ENCODE data around the gene MRPS12.
"Not testable (repeated sequence)": the region's sequence is repeated elsewhere in the genome, so short reads cannot be mapped to it uniquely, and the experiment has no call there.

Gene MRPS12

DNA sequence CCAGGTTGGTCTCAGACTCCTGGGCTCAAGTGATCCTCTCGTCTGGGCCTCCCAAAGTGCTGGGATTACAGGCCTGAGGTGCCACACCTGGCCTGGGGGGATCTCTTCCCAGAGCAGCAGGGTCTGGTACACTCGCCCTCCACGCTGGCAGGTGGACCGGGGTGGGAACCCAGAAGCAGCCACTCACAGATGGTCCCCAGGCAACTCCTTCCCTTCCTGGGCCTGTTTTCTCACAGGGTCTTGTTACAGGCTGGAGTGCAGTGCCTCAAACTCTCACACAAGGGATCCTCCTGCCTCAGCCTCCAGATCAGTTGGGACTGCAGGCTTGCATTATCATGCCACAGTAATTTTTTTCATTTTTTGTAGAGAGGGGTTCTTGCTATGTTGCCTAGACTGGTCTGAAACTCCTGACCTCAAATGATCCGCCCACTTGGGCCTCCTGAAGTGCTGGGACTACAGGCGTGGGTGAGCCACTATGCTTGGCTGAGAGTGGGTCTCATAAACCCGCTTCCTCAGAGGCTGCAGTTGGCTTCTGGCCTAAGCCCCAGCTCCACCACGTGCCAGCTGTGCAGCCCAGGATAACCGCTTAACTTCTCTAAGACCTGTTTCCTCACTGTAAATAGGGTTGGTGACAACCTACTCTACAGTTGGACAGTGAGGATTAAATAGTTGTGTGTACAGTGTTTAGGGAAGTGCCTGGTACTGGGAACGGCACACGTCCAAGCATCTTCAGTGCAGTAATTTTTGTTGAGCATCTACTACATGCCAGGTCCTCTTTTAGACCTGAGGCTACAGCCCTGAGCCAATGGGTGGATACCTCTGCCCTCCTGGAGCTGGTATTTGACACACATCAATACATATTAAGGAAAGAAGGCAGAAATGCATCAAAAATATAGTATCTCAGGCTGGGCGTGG lies 17.9 kb upstream of the MRPS12 start:
- DNase-seq, result no peak

DNA sequence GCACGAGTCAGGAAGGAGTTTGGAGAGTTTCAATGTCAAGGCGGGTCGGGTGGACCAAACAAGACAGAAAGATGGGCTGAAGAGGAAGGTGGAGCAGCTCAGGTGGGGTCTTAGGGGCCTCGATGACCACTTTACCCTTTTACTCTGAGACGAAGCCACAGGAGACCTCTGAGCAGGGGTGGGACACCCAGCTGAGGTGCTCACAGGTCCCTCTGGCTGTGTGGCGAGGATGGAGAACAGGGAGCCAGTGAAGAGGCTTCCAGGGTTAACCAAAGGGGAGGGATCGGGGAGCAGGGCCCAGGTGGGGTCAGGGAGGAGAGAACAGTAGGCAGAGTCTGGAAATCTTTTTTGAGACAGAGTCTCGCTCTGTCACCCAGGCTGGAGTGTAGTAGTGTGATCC lies 16.8 kb upstream of the MRPS12 start:
- DNase-seq, result no peak

DNA sequence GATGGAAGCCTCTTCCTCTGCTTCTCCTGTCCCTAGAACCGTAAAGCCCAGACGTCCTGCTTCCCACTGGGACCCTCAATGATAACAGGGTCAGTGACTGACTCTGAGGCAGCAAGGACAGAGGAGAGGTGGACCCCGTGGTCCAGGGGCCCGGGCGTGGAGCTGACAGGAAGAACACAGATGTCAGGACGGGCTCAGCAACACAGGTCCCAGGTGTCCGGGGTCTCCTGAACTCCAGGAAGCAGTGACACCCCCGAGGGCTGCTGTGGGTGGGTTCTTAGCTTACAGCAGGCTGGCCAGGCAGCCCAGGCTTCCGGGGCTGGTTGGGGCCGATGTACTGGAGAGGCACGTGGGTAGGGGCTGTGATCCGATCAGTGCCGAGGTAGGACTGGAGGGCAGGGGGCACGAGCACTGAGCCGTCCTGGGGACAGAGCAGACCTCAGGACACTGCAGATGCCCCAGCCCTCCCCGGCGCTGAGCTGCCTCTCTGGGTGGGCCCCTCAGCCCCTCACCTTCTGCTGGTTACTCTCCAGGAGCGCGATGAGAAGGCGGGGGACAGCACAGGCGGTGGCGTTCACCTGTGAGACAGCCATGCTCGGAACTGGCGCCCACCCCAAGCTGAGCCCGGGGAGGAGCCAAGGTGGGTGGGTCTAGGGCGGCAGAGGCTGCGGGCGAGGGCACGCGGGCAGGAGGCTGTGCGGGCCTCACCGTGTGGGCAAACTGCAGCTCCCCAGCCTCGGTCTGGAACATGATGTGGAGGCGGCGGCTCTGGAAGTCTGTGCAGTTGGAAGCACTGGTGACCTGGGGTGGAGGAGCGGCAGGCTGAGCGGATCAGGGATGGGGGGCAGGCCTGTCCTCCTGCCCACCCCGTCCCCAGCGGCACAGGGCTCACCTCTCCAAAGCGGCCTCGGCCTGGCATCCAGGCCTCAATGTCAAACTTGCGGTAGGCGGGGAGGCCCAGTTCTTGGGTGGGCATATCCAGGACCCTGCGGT lies 15.1 kb upstream of the MRPS12 start:
- no peak for DNase-seq

DNA sequence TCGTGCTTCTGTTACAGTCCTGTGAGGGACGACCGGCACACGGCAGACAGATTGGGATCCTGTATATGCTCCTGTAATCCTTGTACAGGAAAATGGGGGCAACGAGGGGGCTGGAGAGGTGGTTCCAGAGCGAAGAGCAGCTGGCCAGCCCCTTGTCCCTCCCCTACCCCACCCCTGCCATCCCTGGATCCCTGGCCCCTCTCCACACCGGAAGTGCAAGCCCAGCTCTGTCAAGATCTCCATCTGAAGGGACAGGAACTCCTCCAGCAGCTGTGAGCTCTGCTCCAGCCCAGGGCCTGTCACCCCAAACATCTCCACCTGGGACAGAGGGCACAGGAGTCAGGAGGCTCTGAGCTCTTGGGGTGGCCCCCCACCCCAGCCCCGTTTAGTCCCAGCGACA lies 13.2 kb upstream of the MRPS12 start:
- no peak for DNase-seq

DNA sequence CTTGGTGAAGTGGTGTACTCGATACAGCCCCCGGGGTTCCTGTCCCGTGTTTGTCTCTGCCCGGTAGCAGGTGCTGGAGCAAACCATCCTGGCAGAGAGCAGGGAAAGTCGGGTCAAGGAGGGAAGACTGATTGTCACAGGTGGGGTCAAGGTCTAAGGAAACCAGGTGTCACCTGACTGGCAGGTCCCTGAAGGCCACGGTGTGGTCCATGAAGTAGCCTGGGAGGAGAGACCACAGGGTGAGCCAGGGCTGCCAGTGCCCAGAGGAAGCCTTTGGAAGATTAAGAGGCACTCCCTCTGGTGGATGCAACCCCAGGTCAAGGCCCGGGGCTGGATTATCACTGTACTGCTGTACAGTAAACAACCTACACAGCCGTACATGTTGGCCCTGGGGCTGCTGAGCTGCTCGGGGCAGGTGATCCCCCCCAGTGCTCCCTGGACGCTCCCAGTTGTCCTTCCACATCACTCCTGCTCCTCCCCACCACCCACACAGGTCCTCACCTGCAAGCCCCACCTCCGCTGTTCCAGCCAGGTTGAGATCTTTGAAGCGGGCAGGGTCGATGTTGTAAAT lies 12.7 kb upstream of the MRPS12 start:
- DNase-seq, result no peak

DNA sequence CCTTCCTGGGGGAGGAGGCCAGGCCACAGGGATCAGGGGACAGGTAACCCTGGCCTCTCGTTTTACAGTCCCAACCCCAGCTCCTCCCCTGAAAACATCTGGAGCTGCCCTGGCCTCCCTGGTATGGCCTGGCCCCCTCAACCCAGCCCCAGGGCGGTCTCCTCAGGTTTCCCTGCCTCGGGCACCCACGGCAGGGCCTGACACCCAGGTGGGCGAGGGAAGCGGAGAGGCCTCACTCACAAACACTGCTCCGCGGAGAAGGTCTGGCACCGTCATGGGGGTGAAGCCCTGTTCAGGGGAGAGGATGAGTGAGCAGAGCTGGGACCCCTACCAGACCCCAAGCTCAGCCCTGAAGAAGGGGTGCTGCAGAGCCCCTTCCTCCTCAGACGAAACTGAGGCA lies 12.2 kb upstream of the MRPS12 start:
- no peak for DNase-seq

DNA sequence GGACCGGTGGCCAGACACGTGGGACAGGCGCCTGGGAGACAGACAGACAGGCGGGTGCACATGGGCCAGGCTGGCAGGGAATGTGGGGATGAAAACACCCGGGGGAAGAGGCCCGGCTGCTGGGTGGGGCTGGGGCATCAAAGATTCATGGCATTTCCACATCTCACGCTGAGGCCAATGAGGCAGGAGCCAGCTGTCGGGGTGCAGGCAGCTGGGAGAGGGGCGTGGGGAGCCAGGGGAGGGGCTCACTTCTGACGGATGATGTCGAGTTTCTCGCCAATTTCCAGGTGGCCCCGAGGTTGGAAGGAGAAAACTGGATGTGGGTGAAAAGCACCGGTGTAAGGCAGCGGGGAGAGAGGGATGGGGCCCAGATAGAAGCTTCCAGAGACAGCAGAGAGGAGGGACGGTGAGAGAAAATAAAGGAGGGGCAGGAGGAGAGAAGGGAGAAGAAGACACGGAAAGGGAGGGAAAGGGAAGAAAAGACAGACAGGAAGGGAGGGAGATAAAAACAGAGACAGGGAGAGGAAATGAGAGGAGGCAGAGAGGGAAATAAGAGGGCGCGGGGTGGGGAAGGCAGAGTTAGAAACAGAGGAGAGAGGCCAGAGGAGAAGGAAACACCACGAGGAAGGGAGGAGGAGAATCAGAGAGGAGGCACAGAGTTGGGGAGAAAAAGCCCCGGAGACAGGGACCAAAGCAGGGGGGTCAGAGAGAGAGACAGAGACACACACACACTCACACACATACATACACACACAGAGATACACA lies 10.7 kb upstream of the MRPS12 start:
- DNase-seq, result no peak

DNA sequence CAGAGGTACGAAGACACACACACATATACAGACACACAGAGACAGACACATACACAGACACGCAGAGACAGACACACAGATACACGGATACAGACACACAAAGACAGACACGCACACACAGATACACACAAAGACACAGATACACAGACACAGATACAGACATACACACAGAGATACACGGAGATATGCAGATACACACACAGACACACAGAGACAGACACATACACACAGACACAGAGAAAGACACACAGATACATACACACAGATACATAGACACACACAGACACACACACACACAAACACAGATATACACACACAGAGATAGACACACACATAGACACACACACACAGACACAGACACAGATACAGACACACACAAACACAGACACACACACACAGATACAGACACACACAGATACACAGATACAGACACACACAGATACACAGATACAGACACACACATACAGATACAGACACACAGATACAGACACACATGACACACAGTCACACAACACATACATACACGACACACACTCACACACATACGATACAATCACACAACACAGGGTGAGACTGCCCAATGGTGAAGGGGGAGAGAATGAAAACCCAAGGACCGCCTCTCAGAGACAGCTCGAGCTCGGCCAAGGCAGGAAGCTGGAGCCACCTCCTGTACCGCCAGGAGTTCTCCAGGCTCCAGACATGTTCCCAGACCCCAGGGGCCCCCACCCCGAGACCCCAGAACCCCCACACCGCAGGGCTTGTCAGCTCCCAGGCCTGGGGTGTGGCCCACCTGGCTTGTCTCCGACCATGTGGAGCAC lies 9.9 kb upstream of the MRPS12 start:
- DNase-seq, result no peak

DNA sequence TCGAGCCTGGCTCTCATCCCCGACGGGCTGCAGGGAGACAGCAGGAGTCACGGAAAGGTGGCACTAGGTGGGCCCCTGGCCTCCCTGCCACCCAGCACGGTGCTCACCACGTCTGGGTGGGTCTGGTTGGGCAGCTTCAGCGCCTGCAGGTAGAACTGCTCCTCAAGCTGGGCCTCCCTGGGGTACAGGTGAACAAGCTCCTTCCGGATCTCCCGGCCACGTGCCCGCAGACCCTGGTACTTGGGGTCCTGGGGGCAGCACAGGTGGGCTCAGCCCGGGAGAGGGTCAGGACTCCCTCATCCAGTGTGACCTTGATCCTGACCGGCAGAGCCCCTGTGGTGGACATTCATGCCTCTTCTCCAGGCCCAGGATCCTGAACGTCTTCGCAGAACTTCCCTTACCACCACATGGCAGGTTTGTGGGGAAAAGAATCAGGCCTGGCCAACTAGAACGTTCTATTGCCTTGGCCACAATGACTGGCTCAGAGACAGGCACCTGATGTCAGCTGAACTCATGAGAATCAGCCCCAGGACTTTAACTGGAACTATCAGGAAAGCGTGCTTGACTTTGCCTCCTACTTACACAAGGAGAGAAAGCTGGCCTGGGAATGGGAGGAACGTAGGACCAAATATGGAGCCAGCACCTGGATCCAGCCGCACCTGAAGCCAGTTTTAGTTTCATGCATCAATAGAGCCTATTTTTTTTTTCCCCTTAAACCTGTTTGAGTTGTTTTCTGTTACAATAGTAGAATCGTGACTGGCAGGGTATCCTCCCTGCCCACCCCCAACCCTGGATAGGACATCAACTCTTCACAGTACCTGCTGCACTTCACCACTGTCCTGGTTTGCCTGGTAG lies 9.1 kb upstream of the MRPS12 start:
- no peak for DNase-seq

DNA sequence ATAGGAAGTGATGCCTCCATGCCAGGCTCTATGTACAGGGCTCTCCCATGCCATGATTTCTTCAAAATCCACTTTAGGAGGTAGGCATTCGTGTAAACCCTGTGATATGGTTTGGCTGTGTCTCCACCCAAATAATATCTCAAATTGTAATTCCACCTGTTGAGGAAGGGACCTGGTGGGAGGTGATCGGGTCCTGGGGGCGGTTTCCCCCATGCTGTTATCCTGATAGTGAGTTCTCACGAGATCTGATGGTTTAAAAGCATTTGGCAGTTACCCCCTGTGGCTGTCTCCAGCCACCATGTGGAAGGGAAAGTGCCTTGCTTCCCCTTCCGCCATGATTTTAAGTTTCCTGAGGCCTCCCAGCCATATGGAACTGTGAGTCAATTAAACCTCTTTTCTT lies 8.3 kb upstream of the MRPS12 start:
- DNase-seq, result no peak

DNA sequence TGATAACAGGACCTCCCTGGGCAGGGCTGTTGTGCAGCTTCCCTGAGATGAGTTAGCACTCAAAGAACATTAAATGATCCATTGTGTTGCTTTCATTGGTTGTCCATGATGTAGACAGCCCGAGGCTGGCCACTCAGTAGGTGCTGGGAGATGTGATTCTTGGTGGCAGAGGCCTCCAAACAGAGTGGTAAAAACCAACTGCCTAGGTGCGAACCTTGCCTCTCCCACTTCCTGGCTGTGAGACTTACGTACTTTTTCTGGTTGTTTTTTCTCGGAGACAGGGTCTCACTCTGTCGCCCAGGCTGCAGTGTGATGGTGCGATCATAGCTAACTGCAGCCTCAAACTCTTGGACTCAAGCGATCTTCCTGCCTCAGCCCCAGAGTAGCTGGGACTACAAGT lies 6.4 kb upstream of the MRPS12 start:
- no peak for DNase-seq

DNA sequence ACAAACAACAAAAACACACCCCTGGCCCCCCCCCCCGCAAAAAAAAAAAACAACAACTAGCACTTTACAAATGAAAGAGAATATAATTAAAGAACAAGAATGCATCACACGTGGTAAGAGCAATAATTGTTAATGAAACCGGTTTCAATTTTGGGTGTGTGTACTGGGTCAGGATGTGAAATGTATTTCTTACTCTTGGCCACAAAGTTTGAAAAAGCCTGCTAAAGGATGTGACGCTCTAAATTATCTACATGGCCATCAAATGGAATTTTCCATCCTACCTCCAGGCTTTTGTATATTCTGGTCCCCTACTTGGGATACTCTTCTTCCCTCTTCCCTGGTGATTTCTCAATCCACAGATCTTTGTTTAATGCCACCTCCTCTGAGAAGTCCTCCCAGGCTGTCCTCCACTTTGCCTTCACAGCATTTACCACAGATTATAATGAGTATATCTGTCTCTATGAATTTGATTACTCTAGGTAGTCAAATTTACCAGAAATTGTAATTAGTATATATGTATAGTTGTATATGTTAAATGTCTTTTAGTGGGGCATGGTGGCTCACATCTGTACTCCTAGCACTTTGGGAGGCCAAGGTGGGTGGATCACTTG lies 2.2 kb upstream of the MRPS12 start:
- DNase-seq, result no peak

DNA sequence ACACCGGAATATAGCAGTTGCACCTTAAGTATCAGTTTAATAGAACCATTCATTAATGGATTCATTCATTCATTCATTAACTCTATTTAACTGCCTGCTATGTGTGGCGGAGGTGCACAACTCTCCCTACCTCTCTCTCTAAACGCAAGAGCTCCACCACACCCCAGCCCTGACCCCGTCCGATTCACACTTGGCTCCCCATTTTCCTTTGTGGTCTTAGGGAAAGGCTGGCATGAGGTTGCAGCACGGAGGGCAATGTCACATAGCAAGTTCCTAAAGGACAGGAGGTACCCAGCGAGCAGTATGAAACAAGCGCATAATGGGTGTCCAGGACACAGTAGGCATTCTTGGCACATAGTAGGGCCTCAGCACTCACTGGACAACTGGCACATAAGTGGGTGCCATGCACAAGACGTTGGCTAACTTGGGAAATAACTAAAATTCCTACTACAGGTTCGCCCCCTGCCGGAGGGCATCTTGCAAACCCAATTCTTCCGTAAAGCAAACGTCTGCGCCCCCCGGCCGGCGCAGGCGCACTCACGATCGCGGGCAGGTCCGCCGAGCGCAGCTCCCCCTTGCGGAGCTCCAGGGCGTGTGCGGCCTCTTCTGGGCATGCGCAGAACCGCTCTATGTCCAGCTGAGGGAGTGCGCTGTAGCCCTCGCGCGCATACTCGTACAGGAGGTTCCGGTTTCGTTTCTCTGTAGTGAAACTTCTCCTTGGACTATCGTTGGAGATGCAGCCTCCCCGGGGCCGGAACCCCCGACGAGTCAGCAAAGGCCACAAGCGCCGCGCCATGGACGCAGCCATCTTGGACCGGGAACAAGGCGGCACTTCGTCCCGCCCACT lies 592 bp upstream of the MRPS12 start, which contains the start of gene SARS2:
Gene SARS2 (minus strand): TSS at position 835 of the 847 bp plus-strand sequence. CDS start 27 bp downstream, at position 808.
- DNase-seq, result peak; percentile 97

DNA sequence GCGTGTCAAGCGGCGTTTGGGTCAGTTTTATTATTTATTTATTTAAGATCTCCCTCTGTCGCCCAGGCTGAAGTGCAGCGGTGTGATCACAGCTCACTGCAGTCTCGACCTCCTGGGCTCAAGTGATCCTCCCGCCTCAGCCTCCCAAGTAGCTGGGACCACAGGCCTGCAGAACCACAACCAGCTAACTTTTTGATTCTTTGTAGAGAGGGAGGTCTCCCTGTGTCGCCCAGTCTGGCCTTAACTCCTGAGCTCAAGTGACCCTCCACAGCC lies 713 bp downstream of the MRPS12 start:
- DNase-seq, result no peak

DNA sequence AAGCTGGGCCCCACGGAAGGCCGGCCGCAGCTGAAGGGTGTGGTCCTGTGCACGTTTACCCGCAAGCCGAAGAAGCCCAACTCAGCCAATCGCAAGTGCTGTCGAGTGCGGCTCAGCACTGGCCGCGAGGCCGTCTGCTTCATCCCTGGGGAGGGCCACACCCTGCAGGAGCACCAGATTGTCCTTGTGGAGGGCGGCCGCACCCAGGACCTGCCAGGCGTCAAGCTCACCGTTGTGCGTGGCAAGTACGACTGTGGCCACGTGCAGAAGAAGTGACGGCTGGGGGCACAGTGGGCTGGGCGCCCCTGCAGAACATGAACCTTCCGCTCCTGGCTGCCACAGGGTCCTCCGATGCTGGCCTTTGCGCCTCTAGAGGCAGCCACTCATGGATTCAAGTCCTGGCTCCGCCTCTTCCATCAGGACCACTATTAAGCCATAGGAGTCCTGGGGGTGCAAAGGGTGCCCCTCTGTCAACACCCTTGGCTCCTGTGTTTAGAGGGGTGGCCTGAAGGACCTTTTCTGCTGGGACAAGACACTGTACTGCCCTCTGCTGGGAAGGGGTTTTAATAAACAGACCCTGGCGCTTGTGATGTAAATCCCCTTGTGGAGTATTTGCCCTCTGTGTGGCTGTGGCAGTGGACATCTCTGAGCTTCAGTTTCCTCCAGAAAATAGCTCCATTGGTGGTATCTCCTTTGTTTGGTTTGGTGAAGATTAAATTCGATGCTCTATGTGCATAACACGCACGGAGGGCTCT lies 1.9 kb downstream of the MRPS12 start:
- DNase-seq, result peak; percentile 36

DNA sequence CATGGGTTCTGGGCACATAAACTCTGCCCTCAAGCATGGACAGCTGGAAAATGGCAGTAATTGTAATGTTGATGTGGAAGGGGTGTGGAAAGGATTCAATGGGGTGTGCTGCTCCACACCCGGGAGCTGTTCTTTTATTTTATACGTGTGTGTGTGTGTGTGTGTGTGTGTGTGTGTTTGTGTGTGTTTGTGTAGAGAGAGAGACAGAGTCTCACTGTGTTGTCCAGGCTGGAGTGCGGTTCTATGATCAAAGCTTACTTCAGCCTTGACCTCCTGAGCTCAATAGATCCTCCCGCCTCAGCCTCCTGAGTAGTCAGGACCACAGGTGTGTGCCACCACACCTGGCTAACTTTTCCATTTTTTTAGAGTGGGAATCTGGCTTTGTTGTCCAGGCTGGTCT lies 2.8 kb downstream of the MRPS12 start:
- DNase-seq, result no peak

DNA sequence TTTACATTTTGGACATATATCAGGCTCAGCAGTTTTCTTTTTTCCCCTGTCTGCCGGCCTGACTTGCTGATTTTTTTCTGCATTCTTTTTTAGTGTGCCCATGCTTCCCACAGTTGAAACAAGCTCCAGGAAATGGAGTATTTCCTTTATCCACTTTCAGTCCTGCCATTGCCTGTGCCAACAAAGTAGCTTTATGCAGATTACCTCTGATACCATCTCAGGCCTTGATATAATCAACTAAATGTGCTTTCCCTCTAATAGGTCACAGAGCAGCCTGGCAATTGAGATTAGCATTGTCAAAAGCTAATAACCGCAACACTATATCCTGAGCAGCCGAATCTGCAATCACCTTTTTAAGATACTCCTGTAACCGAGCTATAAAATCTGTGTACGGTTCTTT lies 9.2 kb downstream of the MRPS12 start:
- no peak for DNase-seq

DNA sequence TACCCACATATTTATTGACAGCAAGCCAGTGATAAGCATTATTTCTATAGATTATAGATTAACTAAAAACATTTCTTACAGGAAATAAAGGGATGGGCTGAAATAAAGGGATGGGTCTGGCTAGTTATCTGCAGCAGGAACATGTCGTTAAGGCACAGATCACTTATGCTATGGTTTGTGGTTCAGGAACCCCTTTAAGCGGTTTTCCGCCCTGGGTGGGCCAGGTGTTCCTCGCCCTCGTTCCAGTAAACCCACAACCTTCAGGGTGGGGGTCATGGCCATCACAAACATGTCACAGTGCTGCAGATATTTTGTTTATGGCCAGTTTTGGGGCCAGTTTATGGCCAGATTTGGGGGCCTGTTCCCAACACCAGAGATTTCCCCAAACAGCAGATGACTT lies 10.7 kb downstream of the MRPS12 start:
- not testable (repeated sequence) for DNase-seq

DNA sequence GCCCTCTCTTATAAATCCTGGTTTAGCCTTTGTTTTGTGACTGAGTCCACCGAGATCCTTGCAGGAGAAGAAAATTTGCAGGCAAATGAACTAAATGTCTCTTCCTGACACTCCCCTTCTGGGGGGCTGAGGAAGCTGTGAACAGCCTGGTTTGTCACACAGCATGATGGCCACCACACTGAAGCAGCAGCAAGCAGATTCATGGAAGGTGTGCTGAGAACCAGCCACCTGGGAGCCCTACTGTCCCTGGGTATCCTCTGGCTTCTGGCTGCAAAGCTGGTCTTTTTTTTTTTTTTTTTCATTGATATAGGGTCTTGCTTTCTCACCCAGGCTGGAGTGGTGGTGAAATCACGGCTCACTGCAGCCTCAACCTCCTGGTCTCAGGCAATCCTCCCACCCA lies 11.2 kb downstream of the MRPS12 start:
- no peak for DNase-seq
